Measurements from ENCODE around the gene HNMT. TPM values are rescaled to one million over a fixed set of nuclear protein-coding genes. Genes with fewer than 3 reads are reported as not detected.
"Not testable (repeated sequence)": the region's sequence is repeated elsewhere in the genome, so short reads cannot be mapped to it uniquely, and the experiment has no call there.

The HNMT gene
- total RNA-seq, 2 donors from 2014 or later: 43.9 to 83.2 TPM

- H3K27ac ChIP-seq: no peak overlapping the region
- no peak overlapping the region for H3K4me3 ChIP-seq
- no peaks in the 10 kb centered on the region for H3K27me3 ChIP-seq (replicated peaks; ENCODE audit: insufficient read depth)
- no peaks in the 10 kb centered on the region for H3K4me1 ChIP-seq (replicated peaks)
- intact Hi-C loops (cut with DNase I): no loop called here
- H3K9me3 ChIP-seq: no peaks in the 10 kb centered on the region
- TF ChIP-seq CTCF (IDR thresholded peaks at IDR 0.05): no peak
- no peak for TF ChIP-seq POLR2AphosphoS5 (IDR thresholded peaks at IDR 0.05)
- no peak for TF ChIP-seq POLR2A (IDR thresholded peaks at IDR 0.05)
- DNase-seq (ENCODE audit: low spot score): no peak
- H3K36me3 ChIP-seq: no peaks in the 10 kb centered on the region
These were observed 22.7 kb downstream of the HNMT start for GRCh38 chr2:137987011-137987410.

GRCh38 chr2:137991078-137991477, 26.8 kb downstream of the HNMT start:
- TF ChIP-seq CTCF (IDR thresholded peaks at IDR 0.05) (no peak), POLR2AphosphoS5 (IDR thresholded peaks at IDR 0.05) (no peak), POLR2A (IDR thresholded peaks at IDR 0.05) (no peak)
- intact Hi-C loops (cut with DNase I): no loop called here
- no peak for DNase-seq (ENCODE audit: low spot score)
- Histone ChIP-seq H3K27me3 (replicated peaks; ENCODE audit: insufficient read depth) (no peaks in the 10 kb centered on the region), H3K4me1 (replicated peaks) (no peaks in the 10 kb centered on the region), H3K36me3 (no peaks in the 10 kb centered on the region), H3K27ac (no peak overlapping the region), H3K4me3 (no peak overlapping the region), H3K9me3 (no peaks in the 10 kb centered on the region)

GRCh38 chr2:137992039-137992646, 27.9 kb downstream of the HNMT start:
- Histone ChIP-seq H3K36me3 (no peaks in the 10 kb centered on the region), H3K9me3 (no peaks in the 10 kb centered on the region), H3K4me3 (no peak overlapping the region), H3K27me3 (replicated peaks; ENCODE audit: insufficient read depth) (no peaks in the 10 kb centered on the region), H3K27ac (no peak overlapping the region), H3K4me1 (replicated peaks) (no peaks in the 10 kb centered on the region)
- TF ChIP-seq POLR2AphosphoS5 (IDR thresholded peaks at IDR 0.05) (no peak), CTCF (IDR thresholded peaks at IDR 0.05) (no peak), POLR2A (IDR thresholded peaks at IDR 0.05) (no peak)
- intact Hi-C loops (cut with DNase I): no loop called here
- 95% methylated on average over 6 of the region's 6 CpGs for WGBS
- no peak for DNase-seq (ENCODE audit: low spot score)

GRCh38 chr2:137993715-137994476, 29.6 kb downstream of the HNMT start:
- H3K27ac ChIP-seq; DNase-seq (ENCODE audit: low spot score); H3K4me3 ChIP-seq; H3K36me3 ChIP-seq; H3K9me3 ChIP-seq; H3K4me1 ChIP-seq (replicated peaks); H3K27me3 ChIP-seq (replicated peaks; ENCODE audit: insufficient read depth); intact Hi-C loops (cut with DNase I): not testable (repeated sequence)
- 95% methylated on average over 1 of the region's 1 CpG for whole genome bisulfite sequencing

- H3K36me3 ChIP-seq; H3K4me1 ChIP-seq (replicated peaks); H3K4me3 ChIP-seq; H3K9me3 ChIP-seq; H3K27ac ChIP-seq; H3K27me3 ChIP-seq (replicated peaks; ENCODE audit: insufficient read depth); intact Hi-C loops (cut with DNase I); DNase-seq (ENCODE audit: low spot score): not testable (repeated sequence)
- 96% methylated on average over 2 of the region's 2 CpGs for WGBS
These were observed 31.1 kb downstream of the HNMT start for GRCh38 chr2:137995368-137995767.

GRCh38 chr2:137996158-137996557, 31.9 kb downstream of the HNMT start:
- H3K27ac ChIP-seq; H3K4me3 ChIP-seq; intact Hi-C loops (cut with DNase I); H3K9me3 ChIP-seq; H3K36me3 ChIP-seq; H3K27me3 ChIP-seq (replicated peaks; ENCODE audit: insufficient read depth); DNase-seq (ENCODE audit: low spot score); H3K4me1 ChIP-seq (replicated peaks): not testable (repeated sequence)

All from prostate gland (tissue), 2 donors.